Ureter (tissue), 1 donor: Measurements from ENCODE around the gene CLIC4. TPM values are rescaled to one million over a fixed set of nuclear protein-coding genes. Genes with fewer than 3 reads are reported as not detected.
"Not testable (repeated sequence)": the region's sequence is repeated elsewhere in the genome, so short reads cannot be mapped to it uniquely, and the experiment has no call there.

ENCODE experiments used
- DNase-seq: peaks from one replicate; pipeline ENCODE4 v3.0.0-alpha.2; 2020; ENCODE audit warnings: low spot score
- total RNA-seq: library from RNA; stranded (reverse); gene quantifications from one replicate; pipeline ENCODE4 v1.2.4, GENCODE V29; 2023
- donor health status: DM: yes; HTN: yes; CAD: no.

Gene CLIC4
- total RNA-seq, 1 donor from 2014 or later: 163 TPM

DNA sequence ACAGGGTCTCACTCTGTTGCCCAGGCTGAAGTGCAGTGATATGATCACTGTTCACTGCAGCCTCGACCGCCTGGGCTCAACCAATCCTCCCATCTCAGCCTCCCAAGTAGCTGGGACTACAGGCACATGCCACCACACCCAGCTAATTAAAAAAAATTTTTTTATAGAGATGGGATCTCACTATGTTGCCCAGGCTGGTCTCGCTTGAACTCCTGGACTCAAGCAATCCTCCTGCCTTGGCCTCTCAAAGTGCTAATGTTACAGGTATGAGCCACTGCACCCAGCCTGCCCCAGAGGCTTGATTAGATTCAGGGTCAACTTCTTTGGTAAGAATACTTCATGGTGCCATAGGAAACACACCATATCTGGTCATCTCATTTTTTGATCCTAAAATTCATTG is 66.2 kb downstream of the CLIC4 start:
- DNase-seq: not testable (repeated sequence)

DNA sequence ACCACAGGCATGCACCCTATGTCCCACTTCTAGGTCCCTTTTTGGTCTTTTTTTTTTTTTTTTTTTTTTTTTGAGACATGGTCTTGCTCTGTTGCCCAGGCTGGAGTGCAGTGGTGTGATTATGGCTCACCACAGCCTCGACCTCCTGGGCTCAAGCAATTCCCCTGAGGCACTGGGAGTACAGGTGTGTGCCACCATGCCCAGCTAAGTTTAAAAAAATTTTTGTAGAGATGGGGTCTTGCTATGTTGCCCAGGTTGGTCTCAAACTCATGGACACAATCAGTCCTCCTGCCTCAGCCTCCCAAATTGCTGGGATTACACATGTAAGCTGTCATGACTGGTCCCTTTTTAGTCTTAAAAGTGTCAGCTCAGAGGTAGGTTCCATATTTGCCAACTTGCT is 75.0 kb downstream of the CLIC4 start:
- not testable (repeated sequence) for DNase-seq

DNA sequence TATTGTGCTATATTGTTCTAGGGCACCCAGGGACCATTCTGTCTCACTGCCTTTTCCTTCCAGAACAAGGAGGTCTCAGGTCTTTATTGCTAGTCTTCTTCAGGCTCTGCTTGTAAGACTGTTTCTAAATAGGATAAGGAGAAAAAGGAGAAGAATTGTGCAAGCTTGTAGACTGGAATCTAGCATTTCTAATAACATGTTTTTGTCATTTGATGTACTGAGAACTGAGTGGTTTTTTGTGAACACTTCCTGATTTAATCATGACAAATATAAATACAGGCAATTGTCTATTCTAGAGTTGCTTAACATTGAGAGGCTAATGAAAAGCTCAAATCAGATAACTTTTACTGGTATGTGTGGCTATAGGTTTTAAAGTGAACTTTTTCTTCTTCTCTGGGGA is 77.6 kb downstream of the CLIC4 start:
- no peak for DNase-seq

DNA sequence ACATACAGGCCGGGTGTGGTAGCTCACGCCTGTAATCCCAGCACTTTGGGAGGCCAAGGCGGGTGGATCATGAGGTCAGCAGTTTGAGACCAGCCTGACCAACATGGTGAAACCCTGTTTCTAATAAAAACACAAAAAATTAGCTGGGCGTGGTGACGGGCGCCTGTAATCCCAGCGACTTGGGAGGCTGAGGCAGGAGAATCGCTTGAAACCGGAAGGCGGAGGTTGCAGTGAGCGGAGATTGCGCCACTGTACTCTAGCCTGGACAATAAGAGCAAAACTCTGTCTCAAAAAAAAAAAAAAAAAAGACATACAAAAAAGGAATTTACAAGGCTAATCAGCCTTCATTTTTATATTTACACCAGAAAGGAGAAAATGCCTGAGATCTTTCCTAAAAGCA is 78.2 kb downstream of the CLIC4 start:
- not testable (repeated sequence) for DNase-seq

DNA sequence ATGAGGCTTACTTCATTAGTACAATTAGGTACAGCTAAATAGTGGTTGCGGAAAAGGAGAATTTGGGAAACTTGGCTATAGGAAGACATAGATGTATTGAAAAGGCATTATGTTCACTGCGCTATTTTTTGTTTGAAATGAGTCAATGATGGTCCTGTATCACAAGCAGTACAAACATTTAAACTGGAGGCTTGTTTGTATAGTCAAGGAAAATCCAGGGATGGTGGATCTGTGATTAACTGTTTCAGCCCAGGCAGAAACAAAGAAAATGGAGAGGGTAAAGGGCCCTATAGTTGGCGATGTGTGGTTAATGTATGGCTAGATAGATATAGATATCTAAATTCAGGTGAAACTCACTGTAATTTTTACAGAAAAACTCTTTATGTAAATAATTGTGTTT is 79.9 kb downstream of the CLIC4 start:
- DNase-seq: no peak

DNA sequence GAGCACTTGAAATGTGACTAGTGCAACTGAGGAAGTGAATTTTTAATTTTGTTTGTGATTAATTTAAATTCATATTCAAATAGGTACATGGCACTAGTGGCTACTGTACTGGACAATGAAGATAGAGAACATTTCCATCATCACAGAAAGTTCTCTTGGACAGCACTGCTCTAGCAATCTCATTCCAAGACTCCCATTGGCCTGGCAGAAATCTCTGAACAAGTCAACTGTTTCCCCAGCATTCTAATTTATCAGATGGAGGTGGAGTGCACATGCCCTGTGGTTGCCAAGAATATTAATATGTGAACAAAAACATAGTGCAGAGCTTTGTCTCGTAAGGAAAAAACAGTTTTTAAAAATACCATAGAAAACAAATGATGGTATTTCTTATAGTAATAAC is 81.3 kb downstream of the CLIC4 start:
- DNase-seq: no peak

DNA sequence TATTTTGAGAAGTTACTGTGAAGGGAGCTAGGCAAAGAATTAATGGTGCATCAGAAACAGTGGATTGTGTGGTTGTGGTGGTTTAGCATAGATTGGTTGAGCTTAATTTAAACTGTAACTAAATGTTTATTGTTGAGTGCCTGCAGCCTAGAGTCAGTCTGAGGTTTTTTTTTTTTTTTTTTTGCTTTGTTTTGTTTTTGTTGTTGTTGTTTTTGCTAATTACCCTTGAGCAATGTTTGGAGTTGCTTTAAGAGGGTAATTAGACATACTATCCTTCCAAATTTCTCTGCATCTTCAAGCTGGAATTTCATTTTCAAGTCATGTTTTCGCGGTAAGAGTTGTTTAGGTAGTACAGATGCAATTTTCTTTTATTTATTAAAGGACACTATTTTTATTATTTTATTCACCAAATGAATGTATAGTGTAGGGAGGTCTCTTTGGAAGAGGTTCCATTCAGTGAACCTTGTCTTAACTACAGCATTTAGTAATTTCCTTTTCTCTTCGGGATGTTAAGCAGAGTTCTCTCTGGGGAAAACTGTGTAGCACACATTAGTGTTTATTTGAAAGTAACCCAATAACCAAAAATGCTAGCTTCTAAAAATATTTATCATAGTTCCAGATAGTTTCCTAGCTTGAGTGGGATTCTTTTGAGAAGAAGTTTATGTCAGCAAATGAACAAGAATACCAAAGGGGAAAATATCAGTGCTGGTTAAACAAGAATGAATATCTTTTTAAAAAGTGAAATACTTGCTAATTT is 82.3 kb downstream of the CLIC4 start:
- DNase-seq: no peak

DNA sequence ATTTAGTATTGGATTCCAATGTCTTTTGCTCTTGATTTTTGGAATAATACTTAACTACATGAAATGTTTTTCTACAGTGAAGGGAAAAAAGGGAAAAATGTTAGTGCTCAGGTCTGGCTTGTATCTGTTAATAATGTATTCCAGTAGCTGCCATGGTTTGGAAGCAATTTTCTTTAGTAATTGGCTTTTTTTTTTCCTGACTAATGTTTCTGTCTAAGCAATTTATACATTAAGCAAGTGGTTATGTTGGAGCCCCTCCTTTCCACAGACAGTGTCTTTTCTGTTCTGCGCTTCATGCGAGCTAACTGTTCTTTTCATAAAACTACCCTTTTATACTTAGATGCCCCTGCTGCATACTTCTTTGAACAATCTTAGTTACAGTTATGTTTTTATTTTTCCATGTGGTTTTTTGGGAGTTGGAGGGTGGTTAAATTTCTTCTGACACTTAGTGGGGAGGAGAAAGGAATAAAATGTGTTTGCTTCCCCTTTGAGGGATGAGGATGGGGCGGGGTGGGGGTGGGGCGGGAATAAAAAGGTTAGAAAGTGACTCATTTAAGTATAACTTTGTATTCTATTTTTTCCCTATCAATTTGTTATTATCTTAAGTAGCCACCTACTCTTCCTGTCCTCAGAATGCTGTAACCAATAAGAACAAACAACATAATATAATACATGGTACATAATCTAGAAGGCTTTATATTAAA is 83.1 kb downstream of the CLIC4 start:
- DNase-seq: no peak

DNA sequence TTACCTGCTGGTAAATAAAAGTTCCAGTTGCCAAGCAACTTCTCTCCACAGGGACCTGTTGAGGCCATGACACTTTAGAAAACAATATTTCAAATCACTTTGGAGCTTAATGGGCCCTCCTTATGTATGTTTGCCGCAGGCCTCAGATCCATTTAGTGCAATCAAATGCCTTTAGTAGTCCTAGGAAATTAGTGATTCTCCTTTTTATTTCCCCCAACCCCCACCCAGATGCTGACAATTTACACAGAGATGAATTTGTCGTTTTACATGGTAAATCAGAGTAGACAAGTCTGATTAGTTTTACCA is 83.6 kb downstream of the CLIC4 start:
- DNase-seq: no peak

DNA sequence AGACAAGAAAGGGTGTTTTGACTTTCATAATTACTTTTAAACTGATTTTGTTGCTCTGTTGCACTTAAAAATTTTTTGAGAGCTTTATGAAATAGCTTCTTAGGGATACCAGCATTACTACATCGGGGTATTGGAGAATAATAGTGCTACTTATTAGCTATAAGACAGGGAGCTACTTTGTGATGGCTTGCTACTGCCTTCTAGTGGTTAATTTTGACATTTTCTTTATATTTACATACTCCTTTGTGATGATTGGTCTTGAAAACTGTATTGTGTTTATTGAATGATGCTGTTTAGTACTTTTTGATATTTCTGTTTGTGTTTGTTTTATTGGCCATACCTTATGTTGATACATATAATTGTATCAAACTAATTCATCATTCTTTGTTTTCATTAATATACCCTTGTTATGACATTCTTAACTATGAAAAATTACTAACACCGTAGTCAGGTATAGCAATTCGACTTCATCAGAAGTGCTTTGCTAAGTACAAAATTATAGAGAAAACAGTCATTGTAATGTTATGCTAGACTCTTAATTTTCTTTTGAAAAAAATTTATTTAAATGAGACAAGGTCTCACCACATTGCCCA is 85.5 kb downstream of the CLIC4 start:
- no peak for DNase-seq

DNA sequence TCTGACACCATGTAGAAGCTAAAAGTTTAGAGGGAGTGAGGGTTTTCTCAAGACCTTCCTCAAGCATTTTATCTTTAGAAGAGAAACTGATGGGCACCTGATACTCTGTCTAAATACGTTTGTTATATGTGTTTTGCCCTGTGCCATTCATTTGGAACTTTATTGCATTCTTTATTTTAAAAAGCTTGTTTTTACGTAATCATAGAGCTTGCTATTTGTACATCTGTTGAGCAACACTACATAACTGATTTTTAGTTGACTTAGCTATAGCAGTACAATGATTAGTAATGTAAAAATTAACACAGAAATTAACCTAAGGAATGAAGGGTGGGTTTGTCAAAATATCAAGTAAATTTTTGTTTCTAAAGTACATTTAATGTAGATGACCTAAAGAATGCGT is 96.3 kb downstream of the CLIC4 start:
- no peak for DNase-seq

DNA sequence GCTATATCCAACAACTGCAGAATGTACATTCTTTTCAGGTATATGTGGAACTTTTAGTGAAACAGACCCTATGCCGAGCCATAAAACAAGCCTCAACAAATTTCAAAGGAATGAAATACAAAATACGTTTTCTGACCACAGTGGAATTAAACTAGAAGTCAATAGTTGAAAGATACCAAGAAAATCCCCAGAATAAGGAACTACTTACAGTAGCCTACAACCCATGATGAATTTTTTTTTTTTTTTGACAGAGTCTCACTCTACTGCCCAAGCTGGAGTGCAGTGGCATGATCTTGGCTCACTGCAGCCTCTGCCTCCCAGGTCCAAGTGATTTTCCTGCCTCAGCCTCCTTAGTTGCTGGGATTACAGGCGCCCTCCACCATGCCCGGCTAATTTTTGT is 101.4 kb downstream of the CLIC4 start:
- no peak for DNase-seq

DNA sequence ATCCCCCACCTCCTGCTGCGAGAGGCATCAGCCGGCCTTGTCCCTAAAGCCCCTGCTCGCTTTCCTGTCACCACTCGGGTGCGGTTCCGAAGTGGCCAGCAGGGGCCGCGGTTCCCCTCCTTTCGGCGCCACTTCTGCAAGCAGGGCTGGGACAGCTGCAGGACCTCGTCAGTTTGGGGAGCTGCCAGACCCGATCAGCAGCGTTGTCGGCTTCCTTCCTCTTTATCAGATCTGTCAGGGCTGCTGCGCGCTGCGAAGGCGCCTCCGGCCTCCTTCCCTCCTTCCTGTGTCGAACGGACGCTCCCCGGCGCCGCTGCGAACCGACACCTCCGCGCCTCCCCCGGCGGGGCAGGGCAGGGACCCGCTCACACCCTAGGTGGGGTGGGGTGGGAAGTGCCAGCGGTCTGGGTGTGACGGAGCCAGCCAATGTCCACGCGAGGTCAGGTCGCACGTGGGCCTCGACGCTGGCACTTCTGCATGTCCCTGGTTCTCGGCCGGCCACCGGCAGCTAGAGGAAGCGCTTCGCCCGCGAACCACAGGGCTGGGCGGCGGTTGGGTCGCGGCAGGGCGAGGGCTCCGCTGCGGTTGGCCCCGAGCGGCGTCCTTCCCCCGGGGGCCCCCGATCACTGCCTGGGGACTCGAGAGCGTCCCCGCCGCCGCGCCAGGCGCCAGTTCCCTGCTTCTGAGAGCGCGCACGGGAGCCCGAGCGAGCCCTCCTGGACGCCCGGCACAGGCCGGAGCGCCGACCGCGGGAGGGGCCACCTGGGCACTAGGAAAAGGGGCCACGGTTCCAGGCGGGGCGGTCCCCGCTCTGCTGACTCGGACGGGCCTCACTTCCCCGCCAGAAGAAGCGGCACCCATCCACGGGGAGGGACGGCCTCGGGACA is 103.0 kb downstream of the CLIC4 start:
- DNase-seq: peak; percentile 94

DNA sequence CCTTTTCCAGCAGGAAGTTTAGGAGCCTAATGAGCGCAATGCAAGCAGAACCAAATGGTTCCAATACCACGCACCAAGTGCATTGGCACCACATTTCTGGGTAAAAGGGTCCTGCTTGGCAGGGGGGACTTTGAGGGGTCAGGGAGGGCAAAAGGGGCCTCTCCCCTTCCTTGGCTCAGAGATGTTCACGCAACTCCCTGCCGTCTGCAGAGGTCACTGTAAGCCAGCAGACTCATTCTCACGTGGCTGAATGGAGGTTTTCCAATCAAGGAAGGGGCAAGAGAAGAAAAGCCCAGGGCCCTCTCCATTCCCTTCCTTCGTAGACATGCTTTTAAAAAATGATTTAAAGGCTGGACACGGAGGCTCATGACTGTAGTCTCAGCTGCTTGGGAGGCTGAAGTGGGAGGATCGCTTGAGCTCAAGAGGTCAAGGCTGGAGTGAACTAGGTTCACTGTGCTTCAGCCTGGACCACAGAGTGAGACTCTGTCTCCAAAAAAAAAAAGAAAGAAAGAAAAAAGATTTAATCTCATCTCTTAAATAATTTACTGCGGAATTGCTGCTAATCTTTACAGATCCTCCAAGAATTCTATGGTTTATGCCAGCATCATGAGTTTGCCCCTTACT is 104.5 kb downstream of the CLIC4 start:
- no peak for DNase-seq

DNA sequence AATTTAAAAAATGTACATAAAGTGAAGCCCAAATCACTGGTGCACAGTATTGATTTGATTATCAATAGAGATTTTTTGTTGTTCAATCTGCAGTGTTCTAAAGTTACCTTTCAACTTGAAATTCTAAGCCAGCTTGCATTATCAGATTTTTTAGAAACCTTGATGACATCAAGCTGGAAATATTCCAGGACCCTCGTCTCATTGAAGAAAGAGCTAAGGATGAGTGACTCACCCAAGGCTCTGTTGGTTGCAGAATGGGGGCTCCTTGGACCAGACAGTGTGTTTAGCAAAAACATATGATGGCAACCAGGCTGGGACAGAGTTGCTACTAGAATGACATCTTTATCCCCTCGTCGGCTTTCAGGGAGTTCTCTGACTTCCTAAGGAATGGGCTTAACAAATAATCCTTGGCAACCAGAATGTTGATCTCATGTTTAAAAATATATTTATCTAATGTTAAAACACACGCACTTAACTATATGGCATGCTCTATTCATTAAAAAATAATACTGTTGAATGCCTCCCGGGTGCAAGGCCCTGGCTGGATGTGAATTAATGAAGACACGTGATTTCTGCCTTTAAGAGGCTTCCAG is 105.2 kb downstream of the CLIC4 start:
- no peak for DNase-seq

DNA sequence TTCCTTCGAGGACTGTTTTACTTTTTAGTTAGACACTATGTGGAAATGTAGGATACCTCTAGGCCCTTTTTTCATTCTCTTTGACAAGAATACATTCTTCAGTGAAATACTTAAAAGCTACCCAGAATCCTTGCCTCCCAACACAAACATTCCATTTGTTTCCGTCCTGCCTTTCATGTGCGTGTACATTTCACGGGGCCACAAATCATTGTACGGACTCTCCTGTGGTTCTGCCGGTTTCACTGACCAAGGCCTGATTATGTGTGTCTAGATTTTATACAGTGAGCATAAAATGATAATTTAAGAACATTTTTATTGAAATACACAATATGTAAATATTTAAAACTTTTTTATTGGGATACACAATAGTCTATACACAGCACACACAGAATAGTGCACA is 108.4 kb downstream of the CLIC4 start:
- peak; percentile 13 for DNase-seq

DNA sequence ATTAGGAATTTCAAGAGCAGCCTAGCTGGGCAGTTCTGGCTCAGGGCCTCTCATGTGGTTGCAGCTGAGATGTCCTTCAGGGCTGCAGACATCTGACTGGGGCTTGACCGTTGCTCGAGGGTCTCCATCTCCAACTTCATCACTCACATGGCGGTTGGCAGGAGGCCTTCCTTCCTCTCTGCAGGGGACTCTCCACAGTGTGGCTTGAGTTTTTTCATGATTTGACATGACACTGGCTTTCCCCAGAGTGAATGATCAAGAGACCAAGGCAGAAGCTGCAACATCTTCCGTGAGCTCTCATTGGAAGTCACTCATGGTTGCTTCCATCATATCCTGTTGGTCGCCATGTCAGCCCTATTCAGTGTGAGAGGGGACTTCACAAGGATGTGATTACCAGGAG is 110.2 kb downstream of the CLIC4 start:
- peak; percentile 27 for DNase-seq

DNA sequence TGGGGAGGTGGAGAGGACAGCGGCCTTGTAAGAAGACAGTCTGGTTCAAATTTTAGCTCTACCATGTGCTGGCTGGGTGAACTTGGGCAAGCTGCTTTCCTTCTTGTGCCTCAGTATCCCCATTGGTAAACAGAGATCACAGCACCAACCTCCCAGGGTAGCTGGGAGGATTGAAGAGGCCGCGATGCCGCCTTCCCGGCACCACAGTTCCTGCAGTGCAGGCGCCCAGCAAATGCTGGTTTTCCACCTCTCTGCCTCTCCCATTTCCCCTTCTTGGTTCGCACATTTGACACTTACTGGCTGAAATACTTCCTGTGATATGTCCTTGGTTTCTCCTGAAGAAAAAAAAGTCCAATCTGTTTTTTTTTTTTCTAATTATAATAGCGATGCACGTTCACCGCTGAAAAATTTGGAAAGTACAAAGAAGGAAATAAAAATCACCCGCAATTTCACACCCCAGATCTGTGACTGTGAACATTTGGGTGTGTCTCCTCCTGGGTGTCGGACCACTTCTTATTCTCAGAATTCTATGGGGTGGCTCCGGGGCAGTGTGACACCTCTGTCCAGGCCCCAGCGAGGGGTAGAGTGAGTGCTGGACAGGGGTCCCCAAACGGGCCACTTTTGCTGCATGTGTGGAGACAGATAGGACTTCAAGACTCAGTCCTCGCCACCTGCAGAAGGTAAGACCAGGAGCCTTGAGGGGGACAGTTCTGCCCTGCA is 111.7 kb downstream of the CLIC4 start:
- peak; percentile 28 for DNase-seq

DNA sequence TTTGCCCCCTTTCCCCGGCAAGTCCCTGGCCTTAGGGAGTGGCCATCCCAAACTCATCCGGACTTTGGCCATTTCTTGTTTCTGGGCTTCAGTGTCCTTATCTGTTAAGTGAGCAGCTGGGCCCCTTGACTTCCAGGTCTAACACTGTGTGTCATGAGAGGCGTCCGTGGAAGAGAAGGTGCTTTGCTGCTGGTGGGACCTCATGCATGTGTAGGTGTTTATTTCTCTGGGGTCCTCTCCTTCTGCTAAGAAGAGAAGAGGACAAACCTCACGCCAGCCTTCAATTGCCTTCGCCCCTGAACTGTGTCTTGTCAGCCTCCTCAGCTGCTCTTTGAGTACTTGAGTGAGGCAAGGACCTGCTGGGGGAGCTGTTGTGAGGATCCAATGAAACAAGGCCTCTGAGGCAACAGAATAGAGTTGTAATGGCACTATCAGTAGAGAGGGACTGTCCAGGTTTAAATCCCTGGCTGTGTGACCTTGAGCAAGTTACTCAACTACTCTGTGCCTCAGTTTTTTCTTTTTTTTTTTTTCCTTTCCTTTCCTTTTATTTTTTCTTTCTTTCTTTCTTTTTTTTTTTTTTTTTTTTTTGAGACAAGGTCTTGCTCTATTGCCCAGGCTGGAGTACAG is 112.4 kb downstream of the CLIC4 start:
- no peak for DNase-seq

DNA sequence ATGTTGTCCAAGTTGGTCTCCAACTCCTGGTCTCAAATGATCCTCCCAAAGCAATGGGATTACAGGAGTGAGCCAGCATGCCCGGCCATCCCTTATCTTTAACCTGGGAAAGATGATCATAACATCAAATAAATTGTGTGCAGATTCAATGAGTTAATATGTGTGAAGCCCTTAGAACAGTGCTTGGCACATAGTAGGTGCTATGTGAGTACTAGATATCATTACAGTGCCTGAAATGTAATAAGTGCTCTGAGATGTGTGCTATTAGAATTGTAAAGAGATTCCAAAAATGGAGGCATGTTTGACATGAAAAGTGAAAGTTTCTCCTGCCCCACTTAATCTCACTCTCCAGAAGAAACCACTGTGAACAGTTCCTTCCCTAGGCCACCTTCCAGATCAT is 113.0 kb downstream of the CLIC4 start:
- no peak for DNase-seq
